ENCODE data around the gene SDF4.

The SDF4 gene

DNA sequence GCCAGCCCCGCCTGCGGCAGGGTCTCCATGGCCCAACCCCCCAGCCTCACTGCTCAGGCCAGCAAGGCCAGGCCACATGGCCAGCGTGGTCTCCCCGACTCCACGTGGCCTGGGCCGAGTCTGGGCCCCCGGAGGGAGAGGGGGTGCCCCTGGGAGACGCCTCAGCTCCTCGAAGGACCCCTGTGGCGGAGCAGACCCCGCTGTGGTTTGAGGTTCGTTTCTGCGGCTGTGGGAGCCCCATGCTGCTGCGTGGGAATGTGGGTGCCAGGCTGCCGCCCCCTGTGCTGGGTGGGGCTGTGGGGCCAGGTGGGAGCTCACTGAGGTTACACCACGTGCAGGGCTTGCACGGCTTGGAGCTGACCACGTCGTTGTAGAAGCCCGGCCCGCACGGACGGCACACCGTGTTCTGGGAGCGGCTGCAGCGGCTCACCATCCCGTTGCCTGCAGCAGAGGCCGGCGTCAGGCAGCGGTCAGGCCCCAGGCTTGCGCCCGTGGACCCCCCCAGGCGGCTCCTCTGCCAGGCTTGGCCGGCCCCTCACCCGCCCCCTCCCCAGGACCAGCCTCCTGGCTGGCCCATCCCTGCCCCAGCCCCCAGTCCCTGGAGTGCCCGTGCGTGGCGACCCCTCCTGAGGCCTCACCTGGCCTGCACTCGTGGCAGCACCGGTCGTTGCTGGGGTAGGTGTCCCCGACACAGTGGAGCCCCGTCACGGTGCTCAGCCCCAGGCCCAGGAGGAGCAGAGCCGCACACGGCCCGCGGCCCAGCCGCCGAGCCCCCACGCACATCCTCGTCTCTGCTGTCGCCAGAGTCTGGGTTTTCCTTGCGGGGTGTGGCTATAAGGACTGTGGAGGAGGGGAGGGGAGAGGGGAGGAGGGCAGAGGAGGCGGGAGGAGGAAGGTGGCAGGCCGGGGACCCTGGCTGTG, 18.2 kb downstream of the SDF4 start, which contains the start of gene TNFRSF4:
Gene TNFRSF4 (minus strand): TSS at position 809 of the 921 bp plus-strand sequence. CDS start 26 bp downstream, at position 783.
- DNase-seq (ENCODE audit: low read depth): peak; percentile 48

DNA sequence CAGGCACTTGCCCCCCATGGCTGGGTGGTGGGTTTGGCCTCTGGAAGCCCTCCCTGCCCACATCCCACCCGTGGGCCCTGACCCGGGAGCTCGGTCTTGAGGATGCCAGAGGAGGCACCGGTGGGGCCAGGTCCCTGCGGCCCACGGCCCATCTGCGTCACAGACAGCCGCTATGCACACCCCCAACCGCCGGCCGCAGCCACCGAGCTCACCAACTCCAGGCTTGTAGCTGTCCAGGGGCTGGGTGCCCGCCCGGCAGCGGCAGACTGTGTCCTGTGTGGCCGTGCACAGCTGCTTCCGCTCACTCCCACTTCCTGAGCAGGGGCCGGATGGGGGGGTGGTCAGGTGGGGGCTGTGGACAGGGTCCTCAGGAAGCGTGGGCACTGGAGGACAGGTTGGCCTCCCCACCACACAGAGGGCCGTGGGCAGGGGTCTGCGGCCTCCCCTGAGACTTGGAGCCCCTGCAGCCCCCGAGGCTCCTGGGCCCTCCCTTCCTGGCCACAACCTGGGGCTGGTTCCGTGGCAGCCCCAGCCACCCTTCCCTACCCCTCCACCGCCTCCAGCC, 18.9 kb downstream of the SDF4 start:
- no peak for DNase-seq (ENCODE audit: low read depth)

DNA sequence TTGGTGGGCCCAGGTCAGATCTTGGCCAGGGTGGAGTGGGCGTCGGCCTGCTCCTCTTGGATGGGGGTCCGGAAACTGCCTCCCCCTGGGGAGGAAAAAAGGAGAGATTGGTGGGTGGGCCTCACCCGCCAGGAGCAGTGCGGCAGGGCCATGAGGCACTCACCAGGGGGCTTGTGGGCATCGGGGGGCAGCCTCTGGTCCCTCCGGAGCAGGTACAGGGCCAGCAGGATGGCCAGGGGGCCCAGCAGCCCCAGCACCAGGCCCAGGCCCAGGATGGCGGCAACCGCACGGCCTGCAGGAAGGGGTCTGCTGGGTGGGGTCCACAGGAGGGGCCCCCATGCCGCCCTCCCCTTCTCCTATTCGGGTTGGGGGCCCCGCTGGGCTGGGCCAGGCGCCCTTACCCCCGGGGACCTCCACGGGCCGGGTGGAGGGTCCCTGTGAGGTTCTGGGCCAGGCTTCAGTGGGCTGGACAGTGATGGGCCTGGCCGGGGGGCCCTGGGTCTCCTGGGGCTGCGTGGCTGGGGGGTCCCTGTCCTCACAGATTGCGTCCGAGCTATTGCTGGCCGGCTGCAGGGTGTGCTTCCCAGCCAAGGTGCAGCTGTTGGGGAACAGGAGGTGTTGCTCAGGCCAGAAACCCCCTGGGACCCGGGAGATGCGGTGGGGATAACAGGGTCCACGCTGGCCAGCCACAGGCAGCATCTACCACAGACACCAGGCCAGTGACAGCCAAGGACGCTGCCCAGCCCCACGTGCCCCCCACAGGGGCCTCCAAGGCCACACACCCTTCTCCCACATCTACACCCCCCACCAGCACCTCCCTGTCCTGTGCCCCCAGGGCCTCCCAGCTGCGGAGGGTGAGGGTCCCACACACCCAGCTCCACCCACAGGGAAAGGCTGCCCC, 20.0 kb downstream of the SDF4 start:
- DNase-seq (ENCODE audit: low read depth): no peak

DNA sequence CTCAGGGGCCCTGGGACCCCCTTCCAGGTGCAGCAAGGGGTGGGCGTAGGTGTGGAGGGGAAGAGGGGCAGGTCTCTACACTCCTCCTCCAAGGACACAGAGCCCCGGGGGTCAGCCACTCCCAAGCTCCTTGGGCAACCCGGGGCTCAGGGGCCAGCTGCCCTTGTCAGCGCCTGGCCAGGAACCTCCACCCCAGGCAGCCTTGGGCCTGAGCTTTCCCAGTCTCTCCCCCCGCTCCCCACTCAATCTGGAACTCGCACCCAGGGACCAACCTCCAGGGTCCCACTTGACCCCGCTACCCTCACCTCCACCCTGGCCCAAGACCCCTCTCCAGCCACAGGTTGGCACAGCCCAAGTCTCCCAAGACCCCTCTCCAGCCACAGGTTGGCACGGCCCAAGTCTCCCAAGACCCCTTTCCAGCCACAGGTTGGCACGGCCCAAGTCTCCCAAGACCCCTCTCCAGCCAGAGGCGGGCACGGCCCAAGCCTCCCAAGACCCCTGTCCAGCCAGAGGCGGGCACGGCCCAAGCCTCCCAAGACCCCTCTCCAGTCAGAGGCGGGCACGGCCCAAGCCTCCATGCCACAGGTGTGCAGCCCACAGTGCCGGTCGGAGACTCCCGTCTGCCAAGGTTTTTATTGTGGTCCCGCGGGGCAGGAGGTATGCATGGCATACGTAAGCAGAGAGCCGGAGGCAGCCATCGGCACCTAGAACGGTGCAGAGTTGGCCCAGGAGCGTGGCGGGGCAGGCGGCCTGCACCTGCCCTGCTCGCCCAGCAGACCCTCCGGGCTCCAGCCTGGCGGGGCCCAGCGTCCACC, 20.9 kb downstream of the SDF4 start:
- no peak for DNase-seq (ENCODE audit: low read depth)

DNA sequence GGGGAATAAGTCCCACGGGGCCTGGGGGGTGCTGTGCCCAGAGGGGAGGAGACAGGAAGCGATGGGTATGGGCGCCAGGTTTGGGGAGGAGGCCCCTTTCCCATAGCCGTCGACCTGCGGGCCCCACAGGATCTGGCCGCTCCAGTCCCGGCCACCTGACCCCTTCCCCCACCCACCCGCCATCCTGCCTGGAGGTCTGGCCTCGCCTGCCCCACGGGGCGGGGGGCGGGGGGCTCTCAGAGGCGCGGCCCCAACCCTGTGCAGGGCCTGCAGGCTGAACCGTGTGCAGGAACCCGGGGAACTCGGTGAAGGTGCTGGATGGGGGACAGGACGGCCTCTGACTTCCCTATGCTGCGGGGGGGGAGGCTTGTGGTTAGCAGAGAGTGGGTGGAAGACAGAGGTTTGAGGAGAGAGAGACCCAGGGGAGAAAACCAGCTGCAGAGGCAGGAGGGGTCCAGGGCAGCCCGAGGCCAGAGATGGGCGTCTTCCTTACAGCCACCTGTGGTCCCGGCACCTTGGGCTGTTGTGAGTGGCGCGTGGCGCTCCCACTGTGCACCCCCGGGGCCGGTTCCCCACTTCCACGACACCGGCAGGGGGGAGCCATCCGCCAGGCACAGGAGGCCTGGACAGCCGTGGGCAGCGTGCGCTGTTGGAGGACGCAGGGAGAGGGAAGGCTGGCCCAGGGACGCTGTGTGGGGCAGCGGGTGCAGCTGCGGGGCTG, 22.9 kb downstream of the SDF4 start:
- DNase-seq (ENCODE audit: low read depth): no peak

DNA sequence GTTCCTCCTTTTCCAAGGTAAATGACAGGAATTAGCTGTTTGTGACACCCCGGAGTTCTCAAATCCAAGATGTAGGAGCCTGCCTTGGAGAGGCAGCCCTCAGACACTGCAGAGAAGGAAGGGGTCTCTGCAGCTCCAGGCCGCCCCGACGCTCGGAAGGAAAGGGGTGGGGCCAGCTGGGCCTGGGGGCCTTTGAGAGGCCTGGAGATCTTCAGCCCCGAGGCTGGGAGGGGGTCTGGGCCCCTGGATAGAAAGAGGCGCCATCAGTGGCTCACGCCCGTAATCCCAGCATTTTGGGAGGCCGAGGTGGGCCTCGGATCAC, 24.3 kb downstream of the SDF4 start:
- DNase-seq (ENCODE audit: low read depth): no peak

DNA sequence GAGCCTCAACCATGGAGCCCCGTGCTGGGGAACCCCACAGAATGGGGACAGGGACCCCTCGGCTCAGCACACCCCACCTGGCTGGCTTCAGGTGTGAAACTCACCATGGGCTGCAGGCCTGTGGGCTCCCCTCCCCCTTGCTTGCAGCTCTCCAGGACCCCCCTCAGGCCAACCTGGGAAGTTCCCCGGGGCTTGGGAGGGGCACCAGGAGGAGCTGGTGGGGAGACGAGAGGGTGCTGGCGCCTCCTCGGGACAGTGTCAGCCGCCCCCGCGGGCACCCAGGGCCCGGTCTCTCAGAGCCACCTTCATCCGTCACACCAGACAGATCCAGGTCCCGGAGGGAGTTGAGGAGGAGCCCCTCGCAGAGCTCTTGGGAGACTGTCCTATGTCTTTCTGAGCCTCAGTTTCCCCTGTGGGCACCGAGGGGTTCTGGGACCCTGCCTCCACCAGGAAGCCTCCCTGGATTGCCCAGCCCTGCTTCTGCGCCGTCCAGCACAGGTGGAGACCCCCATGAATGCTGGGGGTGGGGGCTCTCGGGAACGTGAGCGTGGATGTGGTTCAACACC, 24.8 kb downstream of the SDF4 start:
- no peak for DNase-seq (ENCODE audit: low read depth)

DNA sequence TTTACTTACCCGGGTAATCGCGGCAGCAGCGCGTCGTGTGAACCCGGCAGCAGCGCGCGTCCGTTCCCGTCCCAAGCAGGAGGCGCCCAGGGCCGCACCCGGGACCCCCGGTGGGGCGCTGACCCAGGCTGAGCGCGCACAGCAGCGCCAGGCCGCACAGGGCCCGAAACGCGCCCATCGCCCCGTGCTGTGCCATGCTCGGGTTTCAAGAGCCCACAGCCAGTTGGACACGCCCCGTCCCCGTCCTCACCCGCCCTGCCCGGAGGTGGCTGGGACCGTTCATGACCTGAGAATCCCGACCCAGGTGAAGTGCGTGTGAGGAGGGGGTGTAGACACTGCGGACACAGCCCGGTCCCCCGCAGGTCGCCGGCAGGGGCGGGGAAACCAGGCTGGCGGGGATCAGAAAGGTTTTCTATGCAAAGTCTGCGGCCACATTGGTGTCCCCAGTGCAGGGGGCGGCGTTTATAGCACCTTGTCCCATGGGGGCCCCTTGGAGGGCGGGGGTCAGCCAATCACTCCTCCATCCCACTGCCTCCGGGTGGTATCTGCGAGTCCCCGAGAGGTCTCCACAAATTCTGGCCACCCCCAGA, 25.3 kb downstream of the SDF4 start, which contains the start of gene TNFRSF18:
Gene TNFRSF18 (minus strand): TSS at position 217 of the 590 bp plus-strand sequence. CDS start 21 bp downstream, at position 196.
- DNase-seq (ENCODE audit: low read depth): no peak

DNA sequence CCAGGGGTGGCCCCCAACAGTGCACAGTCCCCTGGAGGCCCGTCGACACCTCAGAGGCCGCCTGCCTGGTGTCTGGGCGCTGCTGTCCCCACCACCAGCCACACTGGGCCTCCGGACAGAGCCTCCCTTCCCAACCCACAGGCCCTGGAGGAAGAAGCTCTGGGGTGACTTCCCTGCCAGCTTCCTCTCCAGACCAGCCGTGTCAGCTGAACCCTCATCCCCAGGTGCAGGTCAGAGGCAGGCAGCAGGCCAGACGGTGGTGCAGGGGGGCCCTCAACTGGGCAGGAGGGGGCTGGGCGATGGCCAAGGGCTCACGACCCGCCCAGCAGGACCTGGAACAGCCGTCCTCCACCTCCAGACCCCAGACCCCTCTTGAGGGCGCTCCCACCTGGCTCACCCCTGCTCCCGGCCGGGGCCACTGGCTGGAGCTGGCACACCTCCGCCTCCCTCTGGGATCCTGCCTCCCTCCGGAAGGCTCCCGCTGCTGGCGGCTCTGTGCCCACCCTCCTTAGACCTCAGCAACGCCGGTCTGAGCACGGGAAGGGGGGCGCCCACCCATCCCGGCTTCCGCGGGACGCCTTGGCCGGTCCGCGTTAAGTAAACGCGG, 25.9 kb downstream of the SDF4 start:
- no peak for DNase-seq (ENCODE audit: low read depth)

DNA sequence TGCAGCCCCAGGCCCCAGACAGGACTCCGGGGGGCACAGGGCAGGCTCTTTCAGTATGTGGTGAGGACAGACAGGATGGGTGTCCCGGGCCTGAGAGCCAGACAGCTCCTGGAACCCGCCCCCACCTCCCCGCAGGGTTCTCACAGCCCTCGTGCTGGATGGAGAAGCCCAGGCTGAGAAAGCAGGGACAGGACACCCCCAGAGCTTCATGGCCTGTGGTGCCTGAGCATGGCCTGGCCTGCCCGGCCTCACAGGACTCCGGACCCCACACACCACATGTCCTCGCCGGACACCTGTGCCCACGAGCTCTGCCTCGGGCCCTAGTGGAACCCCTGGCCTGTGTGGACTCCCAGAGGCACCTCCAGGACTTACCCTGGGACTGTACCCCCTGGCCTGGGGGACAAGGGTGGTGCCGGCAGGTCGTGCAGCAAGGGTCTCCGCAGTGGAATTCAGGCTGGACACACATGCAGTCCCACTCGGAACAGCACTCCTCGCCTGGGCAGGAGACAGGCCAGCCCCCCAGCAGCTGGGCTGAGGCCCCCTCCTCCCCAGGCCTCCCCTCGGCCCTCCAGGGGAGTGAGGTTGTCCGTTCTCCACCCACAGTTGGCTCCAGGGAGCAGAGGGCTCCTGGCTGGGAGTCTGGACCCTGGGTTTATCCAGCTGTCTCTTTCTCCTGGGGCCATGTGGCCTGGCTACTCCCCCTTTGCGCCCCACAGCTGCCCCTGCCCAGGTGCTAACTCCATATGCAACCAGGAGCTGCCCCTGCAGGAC, 26.6 kb downstream of the SDF4 start:
- no peak for DNase-seq (ENCODE audit: low read depth)

DNA sequence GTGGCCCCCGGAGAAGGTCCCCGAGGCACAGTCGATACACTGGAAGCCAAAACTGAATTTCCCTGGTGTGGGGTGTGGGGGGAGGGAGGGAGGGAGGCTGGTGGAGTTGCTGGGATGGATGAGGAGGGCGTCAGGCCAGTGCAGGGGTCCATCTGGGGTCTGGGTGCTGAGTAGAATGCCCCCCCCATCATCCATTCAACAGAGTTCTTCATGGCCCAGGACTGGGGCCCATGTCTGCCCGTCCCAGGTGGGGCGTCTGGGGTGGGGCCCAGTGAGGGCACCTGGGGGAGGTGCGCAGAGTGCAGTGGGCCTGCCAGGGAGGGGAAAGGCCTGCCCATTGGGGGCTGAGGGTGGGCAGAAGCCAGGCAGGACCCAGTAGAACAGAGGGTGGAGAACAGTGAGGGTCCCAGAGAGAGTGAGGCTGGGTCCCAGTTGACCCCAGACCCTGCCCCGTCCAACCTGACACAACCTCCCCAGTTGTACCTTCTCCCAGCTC, 27.3 kb downstream of the SDF4 start:
- no peak for DNase-seq (ENCODE audit: low read depth)

DNA sequence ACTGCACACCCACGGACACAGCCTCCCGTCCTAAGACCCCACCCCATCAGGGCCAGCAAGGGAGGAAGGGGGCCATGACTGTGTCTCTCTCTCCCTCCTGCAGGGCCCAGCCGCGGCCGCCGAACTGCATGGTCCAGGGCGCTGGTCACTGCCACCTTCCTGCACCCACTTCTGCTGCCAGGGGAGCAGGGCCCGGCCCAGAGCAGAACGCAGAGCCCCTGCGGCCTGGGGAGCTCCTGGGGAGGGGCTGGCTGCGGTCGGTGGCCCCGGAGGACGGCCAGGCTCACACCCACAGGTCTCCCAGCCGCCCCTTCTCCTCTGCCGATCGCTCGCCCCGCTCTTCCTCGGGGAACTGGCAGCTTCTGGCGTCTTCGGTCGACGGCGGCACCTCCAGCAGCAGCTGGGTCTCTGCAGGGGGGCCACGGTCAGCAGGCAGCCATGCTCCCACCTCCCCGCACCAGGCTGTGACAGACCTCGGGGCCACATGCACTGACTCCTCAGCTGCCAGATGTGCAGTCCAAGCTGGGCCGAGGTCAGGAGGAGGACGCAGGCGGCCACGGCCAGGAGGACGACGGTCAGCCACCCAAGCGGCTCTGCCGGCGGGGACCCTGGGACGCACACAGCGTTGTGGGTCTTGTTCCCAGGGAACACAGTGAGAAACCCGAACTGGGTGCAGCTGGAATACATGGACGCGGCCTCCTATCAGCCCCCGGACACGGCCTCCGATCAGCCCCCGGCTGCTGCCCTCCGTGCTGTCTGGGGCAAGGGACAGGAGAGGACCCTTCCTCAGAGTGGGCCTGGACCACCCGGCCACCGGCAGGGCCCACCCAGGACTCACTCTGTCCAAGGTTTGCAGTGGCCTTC, 28.0 kb downstream of the SDF4 start:
- no peak for DNase-seq (ENCODE audit: low read depth)

DNA sequence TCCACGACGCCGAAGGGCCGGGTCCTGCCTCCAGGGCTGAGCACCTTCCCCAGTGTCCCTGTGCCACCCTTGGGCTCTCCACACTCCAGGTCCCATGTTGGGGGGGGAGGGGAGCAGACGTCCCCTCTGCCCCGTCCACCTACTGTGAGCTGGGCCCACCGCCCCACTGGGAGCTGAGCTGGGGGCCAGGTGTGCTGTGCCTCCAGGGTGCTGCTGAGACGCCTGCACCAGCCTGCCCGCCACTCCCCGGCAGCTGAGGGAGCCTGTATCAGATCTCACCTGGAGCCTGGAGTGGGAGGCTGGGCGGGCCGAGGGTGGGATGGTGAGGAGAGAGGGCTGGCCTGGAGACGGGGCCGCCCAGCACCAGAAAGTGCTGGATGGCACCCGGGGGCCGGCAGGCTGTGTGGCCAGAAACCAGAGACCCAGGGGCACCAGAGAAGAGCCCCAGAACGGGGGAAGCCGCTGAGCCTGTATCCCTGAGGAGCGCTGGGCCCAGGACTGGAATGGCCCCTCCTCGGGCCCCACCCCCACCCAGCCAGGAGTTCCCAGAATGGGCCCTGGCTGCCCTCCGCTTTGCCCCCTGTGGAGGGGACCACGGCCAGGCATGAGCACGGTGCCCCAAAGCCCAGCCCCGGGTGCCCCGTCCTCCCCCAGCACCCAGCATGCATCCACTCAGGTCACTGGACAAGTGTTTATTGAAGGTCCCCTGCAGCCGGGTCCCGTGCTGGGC, 28.8 kb downstream of the SDF4 start:
- DNase-seq (ENCODE audit: low read depth): no peak

DNA sequence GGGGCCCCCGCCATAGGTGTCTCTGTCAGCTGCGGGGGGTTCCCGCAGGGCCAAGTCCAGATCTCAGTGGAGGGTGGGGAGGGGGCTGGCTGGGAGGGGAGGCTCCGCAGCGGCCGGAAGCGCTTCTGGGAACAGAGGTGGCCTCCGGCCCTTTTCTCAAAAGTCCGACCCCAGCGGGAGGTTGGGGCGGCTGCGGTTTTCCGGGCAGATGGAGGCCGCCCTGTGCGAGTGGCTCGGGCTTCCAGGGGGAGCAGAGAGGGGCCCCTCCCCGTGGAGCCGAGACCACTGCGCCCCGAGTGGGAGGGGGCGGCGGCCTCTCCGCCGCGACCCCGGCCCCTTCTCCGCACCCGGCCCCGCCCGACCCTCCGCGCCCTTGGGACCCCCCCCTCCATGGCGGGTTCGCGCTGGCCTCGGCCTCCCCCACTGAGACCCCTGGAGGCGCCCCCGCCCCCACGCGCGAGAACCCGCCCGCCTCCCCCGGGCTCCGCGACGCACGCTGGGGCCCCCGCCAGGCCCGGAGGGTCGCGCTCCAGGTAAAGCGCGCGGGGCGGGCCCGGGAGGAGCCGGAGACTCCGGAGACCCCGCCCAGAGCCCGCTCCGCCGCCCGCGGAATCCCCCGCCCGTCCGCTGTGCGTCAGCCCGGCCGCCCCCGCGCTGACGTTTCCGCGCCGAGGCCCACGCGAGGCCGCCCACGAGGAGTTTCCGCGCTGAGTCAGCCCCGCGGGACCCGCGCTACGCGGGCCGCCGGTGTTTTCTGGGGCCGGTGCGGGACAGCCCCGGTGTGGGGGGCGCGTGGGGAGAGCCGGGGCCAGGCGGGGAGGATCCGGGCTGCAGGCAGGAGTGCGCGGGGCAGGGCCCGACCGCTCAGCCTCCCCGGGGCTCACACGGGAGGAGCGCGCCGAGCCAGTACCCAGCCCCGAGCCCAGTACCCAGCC, 30.7 kb downstream of the SDF4 start:
- DNase-seq (ENCODE audit: low read depth): peak; percentile 86

DNA sequence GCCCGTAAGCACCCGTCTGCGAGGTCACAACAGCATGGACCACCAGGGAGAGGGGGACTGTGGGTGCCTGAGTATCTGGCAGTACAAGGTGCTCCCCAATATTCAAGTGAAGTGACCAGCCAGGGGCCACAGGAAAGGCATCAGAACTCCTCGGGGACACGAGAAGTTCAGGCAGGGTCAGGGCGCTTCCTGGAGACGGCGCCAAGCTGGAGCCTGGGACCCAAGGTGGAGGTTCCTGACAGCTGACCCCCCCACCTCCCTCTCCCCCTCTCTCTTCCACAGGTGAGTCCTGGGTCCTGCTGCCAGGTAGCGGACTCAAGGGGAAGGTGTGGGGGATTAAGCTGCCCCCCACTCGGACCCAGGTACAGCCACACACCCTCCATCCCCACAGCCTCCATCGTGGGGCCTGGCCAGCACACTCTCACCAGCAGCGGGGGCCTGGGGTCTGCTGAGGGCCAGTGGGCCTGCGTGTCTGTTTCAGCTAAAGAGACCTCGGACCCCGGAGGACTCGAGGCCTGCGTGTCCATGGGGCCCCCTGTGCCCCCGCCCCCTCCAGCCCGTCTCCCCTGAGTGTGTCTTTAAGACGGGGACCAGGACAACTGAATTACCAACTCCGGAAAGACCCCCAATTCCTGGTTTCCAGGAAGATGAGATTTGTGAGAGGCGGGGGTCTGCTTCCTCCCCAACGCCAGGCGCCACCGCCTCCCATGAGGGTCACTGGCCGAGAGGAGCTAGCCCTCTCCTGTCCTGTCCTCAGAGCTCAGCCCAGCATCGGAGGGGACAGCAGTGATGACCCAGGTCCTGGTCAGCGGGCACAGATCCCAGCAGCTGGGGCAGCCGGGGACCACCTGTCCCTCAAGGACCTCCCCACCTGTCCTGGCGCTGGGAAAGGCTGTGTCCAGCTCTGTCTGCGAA, 31.6 kb downstream of the SDF4 start:
- no peak for DNase-seq (ENCODE audit: low read depth)

Measured in activated T-cell treated with anti-CD3 and anti-CD28 coated beads for 24 hours (primary cell).